GM21825 (cell line): ENCODE data around the gene ADCY2.

Source experiments
- ATAC-seq: cut with Tn5 transposase; IDR thresholded peaks from one replicate; pipeline ENCODE4 v1.9.1; 2021; ENCODE audit warnings: mild to moderate bottlenecking, moderate library complexity; ENCODE audit not compliant: unreplicated experiment

Gene ADCY2

GRCh38 chr5:7764452-7764851, 368.5 kb downstream of the ADCY2 start:
- ATAC-seq: no peak

- ATAC-seq: no peak
Measured at GRCh38 chr5:7770436-7770835, 374.5 kb downstream of the ADCY2 start.

GRCh38 chr5:7772141-7772540, 376.2 kb downstream of the ADCY2 start:
- no peak for ATAC-seq

- no peak for ATAC-seq
Measured at GRCh38 chr5:7773178-7773577, 377.2 kb downstream of the ADCY2 start.

- ATAC-seq: no peak
Measured at GRCh38 chr5:7776442-7776841, 380.5 kb downstream of the ADCY2 start.

GRCh38 chr5:7779019-7780005, 383.4 kb downstream of the ADCY2 start:
- ATAC-seq: no peak

- ATAC-seq: no peak
Measured at GRCh38 chr5:7781899-7782298, 386.0 kb downstream of the ADCY2 start.

GRCh38 chr5:7784683-7785380, 388.9 kb downstream of the ADCY2 start:
- ATAC-seq: no peak

GRCh38 chr5:7787770-7788169, 391.8 kb downstream of the ADCY2 start:
- no peak for ATAC-seq

- no peak for ATAC-seq
Measured at GRCh38 chr5:7789567-7789966, 393.6 kb downstream of the ADCY2 start.

GRCh38 chr5:7793895-7794294, 398.0 kb downstream of the ADCY2 start:
- ATAC-seq: peak; percentile 9

GRCh38 chr5:7794311-7794710, 398.4 kb downstream of the ADCY2 start:
- peak; percentile 85 for ATAC-seq

- peak; percentile 55 for ATAC-seq
Measured at GRCh38 chr5:7794823-7795222, 398.9 kb downstream of the ADCY2 start.

GRCh38 chr5:7795306-7795705, 399.4 kb downstream of the ADCY2 start:
- ATAC-seq: no peak

GRCh38 chr5:7801891-7802614, 406.1 kb downstream of the ADCY2 start:
- ATAC-seq: no peak

GRCh38 chr5:7802855-7803254, 406.9 kb downstream of the ADCY2 start:
- ATAC-seq: no peak

GRCh38 chr5:7803937-7804336, 408.0 kb downstream of the ADCY2 start:
- ATAC-seq: no peak

GRCh38 chr5:7805379-7805778, 409.4 kb downstream of the ADCY2 start:
- ATAC-seq: no peak

- ATAC-seq: no peak
Measured at GRCh38 chr5:7808998-7809397, 413.1 kb downstream of the ADCY2 start.

GRCh38 chr5:7811715-7812114, 415.8 kb downstream of the ADCY2 start:
- ATAC-seq: no peak

GRCh38 chr5:7813007-7813406, 417.1 kb downstream of the ADCY2 start:
- no peak for ATAC-seq
